ENCODE results near the gene EXOC6B.

Gene EXOC6B

DNA sequence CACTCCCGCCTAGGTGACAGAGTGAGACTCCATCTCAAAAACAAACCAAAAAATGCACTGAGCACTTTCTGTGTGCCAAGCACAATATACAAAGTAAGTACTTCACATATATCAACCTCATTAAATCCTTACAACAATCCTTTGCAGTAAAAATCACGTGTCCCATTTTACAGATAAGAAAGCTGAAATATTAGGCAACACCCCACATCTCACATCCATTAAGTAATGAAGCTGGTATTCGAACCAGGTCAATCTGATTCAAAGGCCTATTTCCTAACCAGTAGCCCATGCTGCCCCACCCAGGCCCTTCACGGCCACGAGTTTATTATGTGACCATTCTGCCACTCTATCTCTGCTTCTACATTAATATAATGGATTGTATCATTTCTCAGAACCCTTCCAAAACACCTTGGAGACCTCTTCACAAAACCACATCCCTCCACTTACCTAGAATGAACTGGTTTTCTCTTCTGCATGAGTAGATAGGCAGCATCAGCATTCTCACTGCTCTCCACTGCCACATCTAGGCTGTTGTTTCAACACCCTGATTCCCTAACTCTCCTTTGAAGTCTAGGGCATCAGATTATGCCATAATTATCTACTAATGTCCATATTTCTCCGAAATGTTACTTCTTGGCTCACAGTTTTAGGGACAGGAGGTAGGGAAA is 3.1 kb upstream of the EXOC6B start:
- DNase-seq: no peak

DNA sequence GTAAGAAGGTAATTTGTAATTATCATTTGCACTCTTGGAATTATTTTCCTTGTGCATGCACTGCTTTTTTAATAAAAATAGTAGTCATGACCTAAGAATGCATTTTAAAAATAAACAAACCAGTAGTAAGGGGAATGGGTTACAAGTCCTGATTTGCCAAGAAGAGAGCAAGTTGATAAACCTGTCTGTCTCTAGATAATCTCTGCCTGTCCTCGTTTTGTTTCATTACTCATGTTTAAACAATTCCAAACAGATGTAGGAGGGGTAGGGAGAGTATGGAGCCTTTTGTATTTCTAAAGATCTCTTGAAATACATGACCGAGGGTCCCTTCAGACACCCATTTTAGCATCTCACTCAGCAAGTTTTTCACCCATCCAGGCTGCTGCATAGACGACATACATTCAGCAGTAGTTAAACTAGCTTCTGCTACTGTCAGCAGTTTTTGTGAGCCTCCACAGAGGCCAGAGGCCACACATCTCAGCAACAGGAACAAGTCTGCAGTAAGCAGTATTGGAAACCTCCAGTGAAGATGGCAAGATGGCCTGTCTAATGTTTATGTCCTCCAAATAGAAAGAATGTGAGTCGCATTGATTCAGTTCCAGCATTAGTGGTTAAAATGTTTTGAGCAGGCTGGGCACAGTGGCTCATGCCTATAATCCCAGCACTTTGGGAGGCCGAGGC is 2.3 kb upstream of the EXOC6B start:
- DNase-seq: no peak

- no peak for DNase-seq
These were observed 1.7 kb upstream of the EXOC6B start for GRCh38 chr2:72827487-72827886.

DNA sequence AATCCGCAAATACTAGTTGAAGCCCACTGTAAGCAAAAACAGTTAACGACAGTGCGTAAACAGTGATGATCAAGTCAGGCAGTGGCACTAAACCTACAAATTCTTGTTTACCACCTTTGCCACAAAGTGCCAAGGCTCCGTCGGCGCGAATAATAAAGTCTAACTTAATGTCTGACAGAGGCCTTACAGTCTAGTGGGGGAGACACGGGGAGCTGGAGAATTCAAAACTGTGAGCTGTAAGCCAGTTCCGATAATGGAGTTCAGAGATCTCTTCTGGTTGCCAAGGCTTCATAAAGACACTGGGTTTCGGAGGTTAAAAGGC is 284 bp upstream of the EXOC6B start:
- no peak for DNase-seq

GRCh38 chr2:72824224-72824842 is 1.5 kb downstream of the EXOC6B start:
- no peak for DNase-seq

DNA sequence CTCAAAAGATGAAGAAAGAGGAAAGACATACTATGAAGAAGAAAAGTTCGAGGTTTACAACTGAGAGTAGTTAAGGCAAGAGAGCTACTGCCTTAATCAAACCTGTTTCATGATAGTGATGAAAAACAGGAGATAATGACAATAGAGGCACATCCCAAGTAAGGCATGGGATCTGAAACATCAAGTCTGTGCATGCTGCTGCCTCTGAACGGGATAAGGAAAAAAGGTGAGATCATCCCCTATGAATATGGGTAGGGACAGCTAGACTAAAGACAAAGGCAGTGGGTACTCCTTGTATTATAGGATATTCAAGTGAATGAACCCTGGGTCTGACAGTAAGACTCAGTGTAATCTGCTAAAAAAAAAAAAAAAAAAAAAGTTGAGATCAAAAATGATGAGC is 3.0 kb downstream of the EXOC6B start:
- DNase-seq: no peak

- DNase-seq: no peak
These were observed 3.9 kb downstream of the EXOC6B start for GRCh38 chr2:72821983-72822382.

- no peak for DNase-seq
These were observed 4.7 kb downstream of the EXOC6B start for GRCh38 chr2:72821118-72821517.

GRCh38 chr2:72819501-72819900 is 6.3 kb downstream of the EXOC6B start:
- DNase-seq: no peak

GRCh38 chr2:72815655-72816278 is 10.1 kb downstream of the EXOC6B start:
- no peak for DNase-seq

GRCh38 chr2:72813841-72814240 is 12.0 kb downstream of the EXOC6B start:
- DNase-seq: no peak

DNA sequence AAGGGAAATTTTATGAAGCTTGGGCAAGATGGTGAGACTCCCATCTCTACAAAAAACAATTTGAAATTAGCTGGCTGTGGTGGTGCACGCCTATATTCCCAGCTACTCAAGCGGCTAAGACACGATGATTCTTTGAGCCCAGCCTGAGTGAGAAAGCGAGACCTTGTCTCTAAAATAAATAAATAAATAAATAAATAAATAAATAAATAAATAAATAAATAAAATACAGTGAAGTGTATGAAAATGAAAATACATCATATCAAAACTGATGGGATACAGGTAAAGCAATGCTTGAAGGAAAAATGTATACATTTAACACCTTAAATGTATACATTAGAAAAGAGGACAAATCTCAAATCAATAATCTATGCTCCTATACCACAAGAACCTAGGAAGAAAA is 15.7 kb downstream of the EXOC6B start:
- DNase-seq: no peak

DNA sequence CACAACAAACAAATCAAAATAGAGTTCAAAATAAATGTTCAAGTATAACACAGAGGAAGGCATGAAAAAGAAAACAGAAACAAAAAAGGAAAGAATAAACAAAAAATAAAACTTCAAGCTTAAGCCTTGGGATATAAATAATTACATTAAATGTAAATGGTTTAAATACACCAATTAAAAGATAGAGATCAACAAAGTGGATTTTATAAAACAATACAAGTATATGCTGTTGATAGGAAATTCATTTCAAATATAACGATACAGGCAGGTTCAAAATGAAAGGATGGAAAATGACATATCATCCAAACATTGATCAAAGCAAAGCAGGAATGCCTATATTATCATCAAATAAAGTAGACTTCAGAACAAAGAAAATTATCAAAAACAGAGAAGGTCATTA is 16.7 kb downstream of the EXOC6B start:
- DNase-seq: no peak

DNA sequence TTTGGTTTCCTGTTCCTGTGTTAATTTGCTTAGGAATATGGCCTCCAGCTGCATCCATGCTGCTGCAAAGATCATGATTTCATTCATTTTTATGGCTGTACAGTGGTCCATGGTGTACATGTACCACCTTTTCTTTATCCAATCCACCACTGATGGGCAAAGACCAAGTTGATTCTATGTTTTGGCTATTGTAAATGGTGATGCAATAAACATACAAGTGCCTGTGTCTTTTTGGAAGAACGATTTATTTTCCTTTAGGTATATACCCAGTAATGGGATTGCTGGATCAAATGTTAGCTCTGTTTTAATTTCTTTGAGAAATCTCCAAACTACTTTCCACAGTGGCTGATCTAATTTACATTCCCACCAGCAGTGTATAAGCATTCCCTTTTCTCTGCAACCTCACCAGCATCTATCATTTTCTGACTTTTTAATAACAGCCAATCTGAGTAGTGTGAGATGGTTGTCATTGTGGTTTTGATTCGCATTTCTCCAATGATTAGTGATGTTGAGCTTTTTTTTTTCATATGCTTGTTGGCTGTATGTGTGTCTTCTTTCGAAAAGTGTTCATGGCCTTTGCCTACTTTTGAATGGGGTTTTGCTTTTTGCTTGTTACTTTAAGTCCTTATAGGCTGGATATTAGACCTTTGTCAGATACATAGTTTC is 19.4 kb downstream of the EXOC6B start:
- DNase-seq: no peak

GRCh38 chr2:72803626-72804320 is 22.1 kb downstream of the EXOC6B start:
- DNase-seq: no peak

DNA sequence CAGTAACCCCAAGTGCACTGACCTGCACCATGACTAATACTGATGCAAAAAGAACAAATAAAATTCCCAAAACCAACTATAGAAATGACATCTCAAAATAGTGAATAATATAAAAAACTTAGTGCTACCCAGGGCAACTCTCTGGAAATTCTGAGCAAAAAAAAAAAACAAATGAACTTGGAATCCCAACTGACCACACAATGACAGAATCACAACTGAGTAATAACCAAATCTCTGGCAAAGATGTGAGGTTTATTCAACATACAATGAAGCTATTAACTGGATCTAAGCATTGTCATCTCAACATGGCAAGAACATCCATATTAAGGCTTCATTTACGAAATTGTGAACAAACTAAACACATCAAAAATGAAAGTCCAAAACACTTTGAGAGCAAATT is 22.7 kb downstream of the EXOC6B start:
- no peak for DNase-seq

DNA sequence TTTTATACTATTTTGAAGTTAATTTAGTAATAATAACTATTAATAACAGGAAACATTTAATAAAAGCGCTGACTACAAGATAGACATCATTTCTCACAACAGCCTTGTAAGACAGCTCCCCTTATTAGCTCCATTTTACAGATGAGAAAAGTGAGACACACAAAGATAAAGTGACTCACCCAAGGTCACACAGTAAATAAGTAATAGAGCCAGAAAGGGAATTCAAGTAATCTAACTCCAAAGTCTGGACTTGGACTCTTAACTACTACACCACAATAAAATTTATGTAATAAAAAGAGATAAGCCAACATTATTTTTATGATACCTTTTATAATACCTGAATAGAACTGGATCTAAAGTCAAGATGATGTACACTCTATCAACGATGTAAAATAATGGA is 25.3 kb downstream of the EXOC6B start:
- no peak for DNase-seq

DNA sequence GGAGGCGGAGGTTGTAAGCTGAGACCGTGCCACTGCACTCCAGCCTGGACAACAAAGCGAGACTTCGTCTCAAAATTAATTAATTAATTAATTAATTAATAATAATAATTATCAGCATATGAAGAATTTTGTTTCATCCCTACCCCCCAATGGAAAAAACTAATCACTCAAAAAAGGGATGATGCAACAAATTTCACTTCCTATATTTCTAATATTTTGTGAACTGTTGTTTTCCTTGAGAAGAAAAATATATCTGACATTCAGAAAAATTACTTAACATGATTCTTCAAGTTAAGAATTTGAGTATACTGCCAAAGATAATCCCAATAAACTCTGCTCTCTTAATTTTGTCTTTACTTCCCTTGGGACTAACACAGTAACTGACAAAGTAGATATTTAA is 28.1 kb downstream of the EXOC6B start:
- no peak for DNase-seq

DNA sequence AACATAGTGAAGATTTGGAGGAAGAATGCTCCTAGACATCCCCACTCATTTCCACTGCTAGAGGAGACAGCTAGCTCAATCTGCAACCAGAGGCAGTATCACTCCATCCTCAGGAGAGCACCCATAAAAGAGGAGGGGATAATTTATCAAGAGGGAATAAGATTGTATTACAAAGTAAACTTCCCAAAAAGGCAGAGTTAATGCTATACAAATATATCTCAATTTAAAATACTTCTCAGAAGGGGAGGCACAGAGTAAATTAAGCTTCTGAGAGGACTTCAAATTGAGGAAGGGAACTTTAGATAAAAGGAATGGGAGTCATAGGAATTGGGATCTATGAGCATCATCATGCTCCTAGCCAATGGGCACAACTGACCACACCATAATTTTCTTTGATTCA is 29.1 kb downstream of the EXOC6B start:
- DNase-seq: no peak

GRCh38 chr2:72794572-72794971 is 31.3 kb downstream of the EXOC6B start:
- DNase-seq: no peak

DNA sequence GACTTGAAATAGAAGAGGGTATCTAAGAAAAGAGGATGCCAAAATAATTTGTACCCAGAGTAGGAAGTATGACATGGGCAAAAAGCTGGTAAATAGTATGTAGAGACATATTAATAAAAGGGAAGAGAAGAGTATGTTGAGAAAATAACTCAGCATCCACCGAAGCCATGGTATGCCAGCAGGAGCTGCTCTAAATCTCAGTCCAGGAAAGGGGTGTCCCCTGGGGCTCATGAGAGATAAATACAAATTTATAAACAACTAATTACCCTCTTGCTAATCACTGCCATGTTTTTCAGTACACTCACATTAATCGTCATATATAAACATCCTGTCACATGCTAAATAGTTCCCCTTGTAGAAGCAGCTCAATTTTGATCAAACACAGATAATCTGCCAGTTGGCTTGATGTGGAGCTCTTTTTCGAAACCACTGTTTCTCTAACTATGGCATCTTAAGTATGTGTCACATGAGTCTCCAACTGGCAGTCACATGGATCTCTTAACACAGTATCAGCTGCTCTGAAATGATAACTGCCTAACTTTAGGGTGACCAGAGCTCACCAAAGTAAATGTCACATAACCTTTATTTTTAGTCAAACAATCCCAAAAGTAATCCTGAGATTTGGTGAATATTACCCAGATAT is 31.9 kb downstream of the EXOC6B start:
- no peak for DNase-seq

DNA sequence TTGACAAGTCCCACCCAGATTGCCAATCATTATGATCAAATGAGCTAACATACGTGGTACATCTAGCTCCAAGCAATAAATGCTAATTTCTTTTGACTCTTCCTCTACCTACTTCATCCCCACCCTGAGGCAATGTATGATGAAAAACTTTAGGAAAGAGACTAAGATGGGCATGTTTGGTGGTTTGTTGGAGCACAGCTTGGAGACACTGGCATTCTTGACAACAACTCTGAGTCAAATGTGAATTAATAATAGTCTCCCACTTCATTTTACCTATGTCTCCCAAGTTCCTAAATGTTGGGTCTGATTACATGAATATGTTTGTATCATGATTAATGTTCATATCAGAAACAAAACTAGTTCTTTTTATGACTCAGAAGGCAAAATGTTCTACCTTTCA is 36.6 kb downstream of the EXOC6B start:
- DNase-seq: no peak

DNA sequence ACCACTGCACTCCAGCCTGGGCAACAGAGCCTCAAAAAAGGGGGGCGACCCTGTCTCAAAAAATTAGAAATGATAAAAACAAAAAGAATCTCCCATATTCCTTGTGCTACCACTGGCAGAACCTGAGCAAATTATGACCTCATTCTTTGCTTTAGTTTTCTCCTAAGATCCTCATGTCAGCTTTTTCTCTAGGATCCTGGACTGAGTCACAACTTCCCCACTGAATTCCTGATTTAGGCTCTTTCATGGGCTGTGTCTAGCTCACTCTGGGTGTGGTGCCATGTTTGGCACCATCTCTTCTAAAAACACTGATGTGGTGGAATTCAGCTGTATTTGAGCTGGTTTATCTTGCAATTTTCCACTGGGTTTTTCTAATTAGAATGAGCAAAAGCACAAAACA is 37.1 kb downstream of the EXOC6B start:
- DNase-seq: no peak
